HG03378 (cell line): ENCODE data around the gene KRI1.

Source experiments
- ATAC-seq: cut with Tn5 transposase; IDR thresholded peaks from one replicate; pipeline ENCODE4 v1.9.1; 2021; ENCODE audit warnings: mild to moderate bottlenecking, moderate library complexity; ENCODE audit not compliant: unreplicated experiment

Gene KRI1

DNA sequence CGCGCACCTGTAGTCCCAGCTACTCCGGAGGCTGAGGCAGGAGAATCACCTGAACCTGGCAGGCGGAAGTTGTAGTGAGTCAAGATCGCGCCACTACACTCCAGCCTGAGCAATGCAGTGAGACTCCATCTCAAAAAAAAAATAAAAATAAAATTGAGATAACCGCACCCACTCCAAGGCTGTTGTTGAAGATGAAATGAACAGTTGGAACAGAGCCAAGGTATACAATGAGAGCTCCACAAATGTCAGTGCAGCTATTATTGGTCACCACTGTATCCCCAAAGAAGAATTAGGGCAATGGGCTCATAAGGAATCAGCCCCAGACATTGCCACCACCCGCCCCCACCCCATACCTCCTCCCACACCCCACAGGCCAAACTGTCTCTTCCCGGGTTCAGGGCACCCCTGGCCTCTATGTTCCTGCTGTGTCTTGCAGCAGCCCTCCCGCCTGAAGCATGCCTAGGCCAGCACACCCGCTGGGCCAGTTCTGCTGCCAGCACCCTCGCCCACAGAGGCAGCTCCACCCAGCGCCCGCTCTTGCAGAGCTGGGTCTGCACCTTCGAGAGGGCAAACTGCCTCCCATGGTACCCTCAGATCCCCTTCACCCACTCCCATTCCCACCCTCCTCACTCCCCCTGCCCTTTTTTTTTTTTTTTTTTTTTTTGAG is 45.0 kb downstream of the KRI1 start:
- ATAC-seq: no peak

GRCh38 chr19:10519421-10519820 is 46.4 kb downstream of the KRI1 start:
- ATAC-seq: no peak

DNA sequence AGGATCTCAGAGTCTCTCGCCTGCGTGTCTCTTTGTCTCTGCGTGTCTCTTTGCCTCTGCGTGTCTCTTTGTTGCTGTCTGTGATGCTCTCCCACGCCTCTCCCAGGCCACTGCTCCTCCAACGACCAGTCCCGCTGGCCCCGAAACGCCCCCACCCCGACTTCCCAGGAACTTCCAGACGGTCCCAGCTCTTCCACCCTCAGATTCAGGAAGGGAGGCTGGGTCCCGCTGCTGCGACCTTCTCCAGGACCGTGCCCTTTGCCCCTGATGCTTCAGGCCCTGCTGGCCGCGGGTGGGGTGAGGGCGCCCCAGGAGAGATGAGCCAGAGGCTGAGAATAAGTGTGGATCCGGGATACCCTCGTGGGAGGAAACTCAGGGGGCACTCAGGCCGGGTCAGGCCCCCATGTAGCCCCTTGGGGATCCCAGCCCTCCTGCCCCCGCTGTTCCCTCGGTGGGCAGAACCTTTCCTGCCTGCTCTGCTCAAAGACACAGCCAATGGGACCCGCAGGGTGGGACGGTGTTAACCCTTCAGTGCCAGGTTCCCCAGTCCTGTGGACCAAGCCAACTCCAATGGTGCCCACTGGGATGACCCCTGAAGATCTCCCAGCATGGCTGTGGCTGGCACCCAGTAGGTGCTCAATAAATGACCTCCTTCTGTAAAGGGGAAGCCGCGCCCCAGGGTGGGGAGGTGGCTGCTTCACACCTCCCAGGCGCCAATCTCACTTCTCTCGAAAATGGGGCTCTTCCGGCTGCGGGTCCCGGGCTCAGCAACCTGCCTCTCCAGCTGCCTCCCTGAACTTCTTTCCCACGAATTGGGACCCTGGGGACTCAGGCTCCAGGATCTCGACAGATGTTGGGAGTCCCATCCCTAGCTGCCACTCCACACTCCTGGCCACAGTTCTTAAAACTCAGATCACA is 47.1 kb downstream of the KRI1 start:
- ATAC-seq: no peak

- ATAC-seq: no peak
Measured at GRCh38 chr19:10517760-10518443, 47.9 kb downstream of the KRI1 start.

- ATAC-seq: no peak
Measured at GRCh38 chr19:10517361-10517759, 48.5 kb downstream of the KRI1 start, which contains the start of gene S1PR5. Gene S1PR5 (minus strand): TSS chr19:10517447. CDS start chr19:10515011, 2,436 bp downstream.

- no peak for ATAC-seq
Measured at GRCh38 chr19:10516671-10517286, 49.0 kb downstream of the KRI1 start.

DNA sequence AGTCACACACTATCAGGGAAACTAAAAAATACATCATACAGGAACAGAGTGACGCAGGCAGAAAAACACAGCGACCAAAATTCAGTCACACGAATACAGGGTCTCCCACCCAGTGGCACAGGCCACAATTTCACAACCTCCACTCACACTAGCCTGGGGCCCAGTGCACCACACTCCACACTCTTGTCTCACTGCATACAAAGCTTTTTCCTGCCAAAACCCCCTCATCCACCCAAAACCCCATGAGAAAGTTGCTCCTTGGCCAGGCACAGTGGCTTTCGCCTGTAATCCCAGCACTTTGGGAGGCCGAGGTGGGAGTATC is 49.8 kb downstream of the KRI1 start:
- ATAC-seq: no peak

DNA sequence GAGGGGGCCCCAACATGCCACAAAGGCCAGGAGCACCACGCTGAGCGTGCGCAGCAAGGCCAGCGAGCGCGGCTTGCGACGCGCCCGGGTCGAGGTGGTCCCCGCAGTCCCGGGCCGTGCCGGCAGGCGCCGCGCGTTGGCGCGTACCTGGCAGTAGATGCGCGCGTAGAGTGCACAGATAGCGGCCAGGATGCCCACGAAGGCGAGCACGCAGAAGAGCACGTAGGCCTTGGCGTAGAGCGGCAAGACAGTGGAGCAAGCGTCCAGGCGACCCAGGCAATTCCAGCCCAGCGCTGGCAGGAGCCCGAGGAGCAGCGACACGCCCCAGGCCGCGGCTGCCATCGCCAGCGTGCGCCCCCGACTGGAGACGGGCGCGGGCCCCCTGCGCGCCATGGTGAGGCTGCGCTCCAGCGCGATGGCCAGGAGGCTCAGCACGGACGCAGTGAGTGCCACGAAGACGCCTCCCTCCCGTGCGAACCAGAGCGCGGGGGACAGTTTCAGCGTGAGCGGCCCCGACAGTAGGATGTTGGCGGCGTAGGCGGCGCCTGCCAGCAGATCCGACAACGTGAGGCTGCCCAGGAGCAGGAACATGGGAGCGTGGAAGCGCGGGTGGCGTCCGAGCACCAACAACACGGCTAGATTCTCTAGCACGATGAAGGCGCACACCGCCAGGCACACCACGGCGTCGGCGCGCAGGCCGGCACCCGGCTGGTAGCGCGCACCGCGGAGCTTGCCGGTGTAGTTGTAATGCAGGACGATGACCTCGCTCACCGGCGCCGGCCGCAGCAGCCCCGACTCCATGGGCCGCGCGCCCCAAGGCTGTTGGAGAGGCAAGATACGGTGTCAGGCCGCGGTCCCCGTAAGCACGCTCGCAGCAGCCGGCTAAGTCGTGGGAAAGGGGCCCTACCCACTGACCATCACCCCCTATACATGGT is 51.3 kb downstream of the KRI1 start:
- ATAC-seq: no peak

DNA sequence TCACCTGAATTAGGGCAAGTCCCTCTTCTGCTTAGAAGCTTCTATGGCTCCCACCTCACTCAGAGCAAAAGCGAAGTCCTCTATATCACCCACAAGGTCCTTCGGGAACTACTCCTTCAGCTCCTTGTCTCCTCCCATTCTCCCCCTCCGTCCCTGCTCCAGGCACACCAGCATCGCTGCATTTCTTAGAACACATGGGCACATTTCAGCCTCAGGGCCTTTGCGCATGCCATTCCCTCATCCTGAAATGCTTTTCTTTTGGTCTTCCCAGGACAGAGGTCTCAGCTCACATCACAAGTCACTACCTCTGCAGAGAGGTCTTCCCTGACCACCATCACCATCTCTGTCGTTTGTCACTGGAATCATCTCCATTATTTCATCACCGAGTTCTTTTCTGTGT is 52.6 kb downstream of the KRI1 start:
- ATAC-seq: no peak

GRCh38 chr19:10510301-10510802 is 55.5 kb downstream of the KRI1 start:
- ATAC-seq: no peak

GRCh38 chr19:10508707-10509106 is 57.1 kb downstream of the KRI1 start:
- ATAC-seq: no peak

DNA sequence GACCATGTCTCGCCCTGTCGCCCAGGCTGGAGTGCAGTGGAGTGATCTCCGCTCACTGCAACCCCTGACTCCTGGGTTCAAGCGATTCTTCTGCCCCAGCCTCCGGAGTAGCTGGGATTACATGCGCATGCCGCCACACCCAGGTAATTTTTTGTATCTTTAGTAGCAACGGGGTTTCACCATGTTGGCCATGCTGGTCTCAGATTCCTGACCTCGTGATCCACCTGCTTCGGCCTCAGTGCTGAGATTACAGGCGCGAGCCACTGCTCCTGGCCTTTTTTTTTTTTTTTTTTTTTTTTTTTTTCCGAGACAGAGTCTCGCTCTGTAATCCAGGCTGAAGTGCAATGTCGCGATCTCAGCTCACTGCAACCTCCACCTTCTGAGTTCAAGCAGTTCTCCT is 57.8 kb downstream of the KRI1 start:
- ATAC-seq: no peak

DNA sequence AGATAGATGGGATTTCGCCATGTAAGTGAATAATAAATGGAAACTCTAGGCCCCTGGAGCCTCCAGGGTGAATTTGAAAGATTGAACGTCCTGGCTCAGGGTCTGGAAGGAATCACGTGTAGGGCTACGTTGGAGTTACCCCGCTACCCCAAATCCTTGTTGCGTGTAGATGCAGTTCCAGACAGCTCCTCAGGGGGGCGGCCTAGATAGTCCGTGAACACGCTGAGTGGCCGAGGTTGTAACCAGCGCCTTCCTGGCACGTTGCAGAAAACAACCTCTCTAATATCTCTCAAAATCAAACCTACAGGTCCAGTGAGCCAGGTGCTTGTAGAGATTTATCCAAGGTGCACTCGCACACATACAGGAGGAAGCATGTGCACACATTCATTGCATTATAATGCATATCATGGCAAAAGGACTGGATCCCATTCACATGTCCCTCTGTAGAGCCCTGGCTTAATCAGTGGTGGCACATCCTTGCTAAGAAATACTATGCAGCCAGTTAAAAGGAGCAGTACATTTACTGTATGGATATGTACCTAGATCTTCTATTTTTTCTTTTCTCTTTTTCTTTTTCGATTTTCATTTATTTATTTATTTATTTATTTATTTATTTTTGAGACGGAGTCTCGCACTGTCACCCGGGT is 60.1 kb downstream of the KRI1 start:
- ATAC-seq: no peak
